Stimulated activated CD8-positive, alpha-beta memory T cell treated with anti-CD3 and anti-CD28 coated beads, Interleukin-7, amount 100 ng/mL, for 24 hours (primary cell): ENCODE measurements around the gene SPPL2B.
"Not testable (repeated sequence)": the region's sequence is repeated elsewhere in the genome, so short reads cannot be mapped to it uniquely, and the experiment has no call there.

Experiments
- DNase-seq: peaks from one replicate; pipeline ENCODE4 v3.0.0-alpha.2; 2020; ENCODE audit warnings: low read depth

Gene SPPL2B, protein sequence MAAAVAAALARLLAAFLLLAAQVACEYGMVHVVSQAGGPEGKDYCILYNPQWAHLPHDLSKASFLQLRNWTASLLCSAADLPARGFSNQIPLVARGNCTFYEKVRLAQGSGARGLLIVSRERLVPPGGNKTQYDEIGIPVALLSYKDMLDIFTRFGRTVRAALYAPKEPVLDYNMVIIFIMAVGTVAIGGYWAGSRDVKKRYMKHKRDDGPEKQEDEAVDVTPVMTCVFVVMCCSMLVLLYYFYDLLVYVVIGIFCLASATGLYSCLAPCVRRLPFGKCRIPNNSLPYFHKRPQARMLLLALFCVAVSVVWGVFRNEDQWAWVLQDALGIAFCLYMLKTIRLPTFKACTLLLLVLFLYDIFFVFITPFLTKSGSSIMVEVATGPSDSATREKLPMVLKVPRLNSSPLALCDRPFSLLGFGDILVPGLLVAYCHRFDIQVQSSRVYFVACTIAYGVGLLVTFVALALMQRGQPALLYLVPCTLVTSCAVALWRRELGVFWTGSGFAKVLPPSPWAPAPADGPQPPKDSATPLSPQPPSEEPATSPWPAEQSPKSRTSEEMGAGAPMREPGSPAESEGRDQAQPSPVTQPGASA

DNA sequence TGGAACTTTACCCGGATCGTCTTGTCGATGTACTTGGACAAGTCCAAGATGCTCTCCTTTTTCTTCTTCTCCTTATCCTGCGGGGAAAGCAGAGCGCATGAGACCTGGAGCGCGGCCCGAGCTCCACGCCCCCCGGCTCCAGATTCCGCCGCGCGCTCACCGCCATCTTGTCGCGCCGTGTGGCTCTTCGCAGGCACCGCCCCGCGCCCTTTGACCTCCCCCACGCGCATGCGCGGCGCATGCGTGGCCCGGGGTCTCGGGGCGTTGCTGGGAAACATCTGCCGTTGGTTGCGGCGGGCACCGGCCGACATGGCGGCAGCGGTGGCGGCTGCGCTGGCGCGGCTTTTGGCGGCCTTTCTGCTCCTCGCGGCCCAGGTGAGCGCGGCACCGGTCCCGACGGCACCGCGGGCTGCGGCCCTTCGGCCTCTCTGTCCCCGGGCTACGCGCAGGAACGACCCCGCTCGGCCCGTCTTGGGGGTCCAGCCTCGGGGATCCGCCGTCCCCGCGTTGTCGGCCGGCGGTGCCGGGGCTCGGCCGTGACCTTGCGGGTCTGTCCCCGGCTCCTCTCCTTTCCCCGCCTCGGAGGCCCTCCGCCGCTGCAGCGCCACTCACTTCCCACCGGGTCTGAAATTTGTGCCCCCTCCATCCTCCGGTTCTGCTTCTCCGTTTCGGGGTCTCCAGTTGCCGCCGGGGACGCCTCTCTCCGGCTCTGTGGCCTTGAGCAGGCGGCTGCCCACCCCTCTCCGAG is at the start of gene SPPL2B, which contains the start of gene LSM7:
TSS of gene SPPL2B (plus strand) at position 284 of the 748 bp plus-strand sequence. CDS start at position 310, 26 bp downstream.
TSS of gene LSM7 (minus strand) at position 186 of the 748 bp plus-strand sequence. CDS start at position 166, 20 bp downstream.
- DNase-seq, result peak; percentile 91

DNA sequence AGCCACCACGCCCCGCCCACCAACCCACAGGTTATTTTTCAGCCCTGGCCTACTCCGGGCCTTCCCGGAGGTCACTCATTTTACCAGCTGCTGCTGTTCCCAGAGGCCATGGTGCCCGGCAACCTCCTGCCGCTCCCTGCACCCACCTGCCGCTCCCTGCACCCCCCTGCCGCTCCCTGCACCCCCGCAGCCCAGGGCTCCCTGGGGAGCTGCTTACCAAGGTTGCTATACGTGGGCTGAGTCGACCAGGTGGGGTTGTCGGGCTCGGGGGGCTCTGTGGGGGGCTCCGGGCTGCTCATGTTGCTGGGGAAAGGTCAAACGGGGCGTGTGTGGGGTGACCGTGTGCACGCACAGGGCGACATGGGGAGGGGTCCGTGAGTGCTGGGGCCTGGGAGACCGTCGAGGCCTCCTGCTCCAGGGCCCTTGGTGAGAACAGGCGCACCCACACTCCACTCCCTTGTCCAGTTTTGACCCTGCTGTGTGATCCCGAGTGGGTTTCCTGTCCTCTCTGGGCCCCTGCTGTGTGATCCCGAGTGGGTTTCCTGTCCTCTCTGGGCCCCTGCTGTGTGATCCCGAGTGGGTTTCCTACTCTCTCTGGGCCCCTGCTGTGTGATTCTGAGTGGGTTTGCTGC is 47.7 kb upstream of the SPPL2B start:
- no peak for DNase-seq

DNA sequence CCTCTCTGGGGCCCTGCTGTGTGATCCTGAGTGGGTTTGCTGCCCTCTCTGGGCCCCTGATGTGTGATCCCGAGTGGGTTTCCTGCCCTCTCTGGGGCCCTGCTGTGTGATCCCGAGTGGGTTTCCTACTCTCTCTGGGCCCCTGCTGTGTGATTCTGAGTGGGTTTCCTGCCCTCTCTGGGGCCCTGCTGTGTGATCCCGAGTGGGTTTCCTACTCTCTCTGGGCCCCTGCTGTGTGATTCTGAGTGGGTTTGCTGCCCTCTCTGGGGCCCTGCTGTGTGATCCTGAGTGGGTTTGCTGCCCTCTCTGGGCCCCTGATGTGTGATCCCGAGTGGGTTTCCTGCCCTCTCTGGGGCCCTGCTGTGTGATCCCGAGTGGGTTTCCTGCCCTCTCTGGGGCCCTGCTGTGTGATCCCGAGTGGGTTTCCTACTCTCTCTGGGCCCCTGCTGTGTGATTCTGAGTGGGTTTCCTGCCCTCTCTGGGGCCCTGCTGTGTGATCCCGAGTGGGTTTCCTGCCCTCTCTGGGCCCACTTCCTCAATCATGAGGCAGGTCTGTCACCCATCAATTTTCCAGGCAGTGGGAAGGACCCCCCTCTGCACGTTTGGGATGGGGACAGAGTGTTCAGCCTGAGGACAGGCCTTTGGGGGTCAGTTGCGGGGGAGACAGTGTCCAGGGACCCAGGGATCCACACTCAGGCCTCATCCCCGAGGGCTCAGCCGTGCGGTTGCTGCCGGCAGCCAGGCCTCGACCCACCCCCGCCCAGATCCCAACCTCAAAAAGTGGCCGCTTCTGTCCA is 47.0 kb upstream of the SPPL2B start:
- not testable (repeated sequence) for DNase-seq

DNA sequence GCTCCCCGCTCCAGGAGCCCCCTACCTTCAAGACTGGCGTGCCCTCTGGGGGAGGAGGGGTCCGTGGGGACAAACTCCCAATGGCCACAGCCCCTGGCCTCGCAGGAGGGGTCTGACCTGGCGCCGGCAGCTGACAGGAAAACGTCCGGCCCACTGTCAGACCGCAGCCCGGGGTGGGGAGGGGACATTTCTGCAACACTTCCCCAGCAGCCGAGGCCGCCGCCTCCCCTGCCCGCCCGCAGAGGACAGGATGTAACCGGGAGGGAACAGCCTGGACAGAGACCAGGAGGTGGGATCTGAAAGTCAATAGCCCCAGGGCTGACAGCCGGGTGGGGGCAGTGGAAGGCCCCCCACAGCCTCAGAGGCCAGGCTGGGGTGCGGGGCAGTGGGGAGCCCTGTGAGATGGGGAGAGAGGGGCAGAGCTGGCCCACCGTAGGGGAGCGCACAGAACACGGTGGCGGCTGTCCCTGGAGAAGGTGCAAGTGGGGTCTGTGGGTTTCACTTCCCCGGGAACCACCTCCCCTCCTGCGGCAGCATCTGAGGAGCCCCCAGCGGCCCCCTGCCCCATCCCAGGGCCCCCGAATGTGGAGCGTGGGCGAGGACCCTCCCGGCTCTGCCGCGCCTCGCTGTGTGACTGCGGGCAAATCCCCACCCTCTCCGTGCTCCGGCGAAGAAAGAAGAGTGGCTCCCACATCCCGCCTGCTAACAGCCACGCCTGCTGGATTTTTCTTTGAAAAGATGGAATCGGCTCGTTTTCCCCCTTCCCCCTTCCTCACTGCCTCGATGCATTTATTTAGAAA is 46.2 kb upstream of the SPPL2B start, which contains the start of gene PEAK3:
TSS of gene PEAK3 (minus strand) at position 114 of the 800 bp plus-strand sequence. CDS start 1,244 bp downstream, outside the sequence.
- DNase-seq, result no peak

DNA sequence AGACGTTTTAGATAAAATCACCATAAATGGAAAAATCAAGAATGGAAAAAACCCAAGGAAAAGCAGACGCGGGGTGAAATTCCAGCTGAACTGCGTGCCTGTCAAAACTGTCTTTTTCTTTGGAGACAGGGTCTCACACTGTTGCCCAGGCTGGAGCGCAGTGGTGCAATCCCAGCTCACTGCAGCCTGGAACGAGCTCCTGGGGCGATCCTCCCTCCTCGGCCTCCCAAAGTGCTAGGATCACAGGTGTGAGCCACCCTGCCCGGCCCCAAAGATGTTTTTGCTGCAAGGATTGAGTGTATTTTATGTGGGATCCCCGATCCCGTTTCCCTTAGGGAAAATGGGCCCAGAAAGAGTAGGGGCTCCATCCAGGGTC is 45.6 kb upstream of the SPPL2B start:
- no peak for DNase-seq

DNA sequence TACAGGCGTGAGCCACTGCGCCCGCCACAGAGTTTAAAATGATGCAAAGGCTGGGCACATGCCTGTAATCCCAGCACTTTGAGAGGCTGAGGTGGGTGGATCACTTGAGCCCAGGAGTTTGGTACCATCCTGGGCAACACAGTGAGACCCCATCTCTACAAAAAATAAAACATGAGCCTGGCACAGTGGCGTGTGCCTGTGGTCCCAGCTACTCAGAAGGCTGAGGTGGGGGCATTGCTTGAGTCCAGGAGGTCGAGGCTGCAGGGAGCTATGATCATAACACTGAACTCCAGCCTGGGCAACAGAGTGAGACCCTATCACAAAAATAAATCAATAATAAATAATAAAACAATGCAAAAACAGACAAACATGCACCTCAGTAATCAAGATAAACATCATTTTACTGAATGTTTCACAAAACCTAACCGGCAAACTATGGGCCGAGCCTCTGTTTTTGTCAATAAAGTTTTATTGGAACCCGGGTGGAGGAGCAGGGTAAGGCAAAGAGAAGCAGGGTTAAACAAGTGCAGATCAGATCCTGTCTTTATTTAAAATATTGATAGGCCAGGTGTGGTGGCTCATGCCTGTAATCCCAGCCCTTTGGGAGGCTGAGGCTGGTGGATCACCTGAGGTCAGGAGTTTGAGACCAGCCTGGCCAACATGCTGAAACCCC is 44.5 kb upstream of the SPPL2B start:
- DNase-seq, result no peak

DNA sequence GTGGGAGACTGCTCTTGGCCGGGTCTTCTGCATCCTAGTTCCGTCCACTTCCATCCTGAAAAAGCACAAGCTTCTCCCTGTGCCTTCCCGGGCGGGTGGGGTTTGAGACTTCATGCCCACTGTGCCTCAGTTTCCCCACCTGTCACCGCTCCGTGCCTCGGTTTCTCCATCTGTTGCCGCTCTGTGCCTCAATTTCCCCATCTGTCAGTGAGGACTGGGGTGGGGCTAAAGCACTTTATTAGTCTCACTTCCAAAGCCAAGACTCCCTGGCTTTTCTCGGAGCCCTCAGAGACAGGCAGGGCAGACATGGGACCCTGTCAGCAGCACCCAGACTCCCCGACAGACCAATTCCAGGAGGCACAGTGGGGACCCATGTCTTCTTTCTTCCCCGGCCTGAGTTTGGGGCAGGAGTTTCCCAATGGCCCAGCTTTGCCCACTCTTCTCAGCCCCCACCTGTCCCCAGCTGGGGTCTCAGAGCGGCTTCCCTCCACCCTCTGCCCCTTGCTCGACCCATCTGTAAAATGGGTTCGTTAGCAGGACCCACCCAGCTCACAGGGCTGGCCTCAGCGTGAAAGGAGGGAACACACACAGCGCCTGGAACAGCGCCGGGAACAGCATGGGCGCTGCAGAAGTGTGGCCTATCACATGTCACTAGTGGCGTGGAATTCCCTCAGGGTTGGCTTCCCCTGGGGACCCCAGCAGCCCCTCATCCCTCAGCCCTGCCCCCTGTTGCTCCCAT is 41.9 kb upstream of the SPPL2B start:
- no peak for DNase-seq

DNA sequence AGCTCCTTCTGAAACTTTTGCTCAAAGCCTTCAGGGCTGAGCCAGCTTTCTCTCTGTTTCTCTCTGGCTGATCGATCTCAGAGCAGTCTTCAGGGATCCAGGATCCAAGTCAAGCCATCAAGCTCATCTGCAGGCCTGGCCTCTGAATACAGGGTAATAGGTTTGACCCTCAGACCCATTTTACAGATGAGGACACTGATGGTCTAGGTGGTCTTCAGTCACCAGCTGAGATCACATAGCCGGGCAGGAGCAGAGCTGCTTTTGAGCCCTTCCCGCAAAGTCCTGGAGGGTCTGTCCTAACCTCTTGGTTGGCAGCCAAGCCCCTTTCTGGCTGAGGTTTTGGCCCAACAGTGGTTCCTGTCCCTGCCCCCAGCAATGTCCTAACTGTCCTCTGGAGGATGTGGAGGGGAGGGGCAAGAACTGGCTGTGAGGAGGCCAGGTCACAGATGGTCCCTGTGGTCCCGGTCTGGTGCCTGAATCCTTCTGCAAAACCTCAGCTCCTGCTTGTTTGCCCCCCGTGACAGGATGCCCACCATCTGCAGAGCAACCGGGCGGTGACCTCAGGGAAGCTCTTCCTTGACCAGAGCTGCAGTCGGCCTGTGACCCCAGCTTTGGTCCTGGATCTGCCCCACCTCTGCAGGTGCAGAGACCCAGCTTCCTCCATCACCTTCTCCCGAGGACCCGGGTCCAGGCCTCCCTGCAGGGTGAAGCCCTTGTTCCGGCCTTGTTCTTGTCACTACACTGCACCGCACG is 40.7 kb upstream of the SPPL2B start:
- DNase-seq, result no peak

DNA sequence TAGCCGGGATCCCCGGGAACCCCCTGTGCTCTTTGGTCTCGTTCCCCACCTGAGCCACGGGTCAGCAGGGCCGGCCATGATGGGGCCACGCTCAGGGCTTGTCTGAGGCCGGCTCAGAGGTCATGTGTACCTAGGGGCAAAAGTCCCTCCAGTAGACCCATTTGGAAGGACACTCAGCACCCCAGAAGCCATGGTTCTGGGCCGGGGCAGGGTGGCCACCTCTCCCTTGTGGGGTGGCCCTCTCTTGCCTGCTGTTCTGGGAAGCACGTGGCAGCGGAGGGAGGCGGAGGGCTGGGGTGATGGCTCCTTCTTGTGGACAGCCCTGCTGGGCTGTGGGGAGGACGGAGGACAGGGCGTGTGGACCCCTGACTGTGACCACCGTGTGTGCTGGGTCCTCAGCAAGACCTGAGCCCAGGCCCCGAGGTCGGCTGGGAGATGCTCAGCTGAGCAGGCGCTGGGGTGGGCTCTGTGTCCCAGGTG is 40.1 kb upstream of the SPPL2B start:
- no peak for DNase-seq

DNA sequence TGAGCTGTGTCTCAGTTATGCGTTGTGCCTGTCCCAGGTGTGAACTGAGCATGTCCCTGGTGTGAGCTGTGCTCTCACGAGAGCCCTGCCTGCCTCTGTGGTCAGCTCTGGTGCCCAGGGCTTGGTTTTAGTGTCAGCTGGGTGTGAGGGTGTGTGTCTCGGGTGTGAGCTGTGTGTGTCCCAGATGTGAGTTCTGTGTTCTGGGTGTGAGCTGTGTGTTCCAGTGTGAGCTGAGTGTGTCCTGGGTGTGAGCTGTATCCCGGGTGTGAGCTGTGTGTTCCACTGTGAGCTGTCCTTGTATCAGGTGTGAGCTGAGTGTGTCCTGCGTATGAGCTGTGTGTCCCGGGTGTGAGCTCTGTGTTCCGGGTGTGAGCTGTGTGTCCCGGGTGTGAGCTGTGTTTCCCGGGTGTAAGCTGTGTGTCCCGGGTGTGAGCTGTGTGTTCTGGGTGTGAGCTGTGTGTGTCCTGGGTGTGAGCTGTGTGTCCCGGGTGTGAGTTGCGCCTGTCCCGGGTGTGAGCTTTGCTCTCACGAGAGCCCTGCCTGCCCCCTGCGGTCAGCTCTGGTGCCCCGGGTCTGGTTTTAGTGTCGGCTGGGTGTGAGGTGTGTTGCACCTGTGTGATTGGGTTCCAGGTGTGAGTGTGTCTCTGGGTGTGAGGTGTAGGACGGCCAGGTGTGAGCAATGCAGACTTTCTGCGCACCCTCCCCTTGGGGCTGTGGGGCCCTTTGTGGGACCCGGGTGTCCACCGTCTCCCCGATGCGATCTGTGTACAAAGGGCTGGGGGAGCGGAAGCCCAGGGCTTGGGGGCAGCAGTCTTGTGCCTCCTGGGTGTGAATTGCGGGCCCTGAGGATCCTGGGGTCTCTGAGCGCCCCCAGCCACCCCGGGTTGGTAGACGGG is 39.4 kb upstream of the SPPL2B start:
- no peak for DNase-seq

DNA sequence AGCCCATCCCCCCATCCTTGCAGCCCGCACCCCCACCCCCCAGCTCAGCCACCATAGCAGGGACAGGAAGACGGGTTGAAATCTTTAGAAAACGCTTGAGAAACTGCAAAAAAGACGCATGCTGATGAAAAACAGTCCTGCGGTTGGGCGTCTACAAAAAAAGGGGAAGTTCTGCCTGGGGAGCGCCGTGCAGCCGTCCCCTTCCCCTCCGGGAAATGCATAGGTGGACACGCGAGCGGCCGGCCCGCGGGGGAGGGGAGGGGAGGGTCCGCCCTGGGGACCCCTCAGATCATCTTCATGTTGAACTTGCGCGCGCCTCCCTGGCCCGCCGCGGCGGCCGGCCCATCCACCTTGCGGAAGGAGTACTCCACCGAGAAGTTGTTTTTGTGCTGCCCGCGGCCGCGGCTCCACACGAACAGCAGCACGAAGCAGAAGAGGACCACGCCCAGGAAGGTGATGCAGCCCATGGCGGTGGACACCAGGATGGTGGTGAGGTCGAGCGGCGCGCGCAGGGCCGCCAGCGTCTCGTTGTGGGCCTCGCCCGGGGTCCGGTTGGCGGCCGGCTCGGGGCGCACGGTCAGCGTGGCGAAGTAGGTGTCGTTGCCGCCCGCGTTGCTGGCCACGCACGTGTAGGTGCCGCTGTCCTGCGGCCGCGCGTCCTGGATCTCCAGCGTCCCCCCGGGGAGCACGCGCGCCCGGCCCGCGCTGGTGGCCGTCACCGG is 38.6 kb upstream of the SPPL2B start:
- no peak for DNase-seq

DNA sequence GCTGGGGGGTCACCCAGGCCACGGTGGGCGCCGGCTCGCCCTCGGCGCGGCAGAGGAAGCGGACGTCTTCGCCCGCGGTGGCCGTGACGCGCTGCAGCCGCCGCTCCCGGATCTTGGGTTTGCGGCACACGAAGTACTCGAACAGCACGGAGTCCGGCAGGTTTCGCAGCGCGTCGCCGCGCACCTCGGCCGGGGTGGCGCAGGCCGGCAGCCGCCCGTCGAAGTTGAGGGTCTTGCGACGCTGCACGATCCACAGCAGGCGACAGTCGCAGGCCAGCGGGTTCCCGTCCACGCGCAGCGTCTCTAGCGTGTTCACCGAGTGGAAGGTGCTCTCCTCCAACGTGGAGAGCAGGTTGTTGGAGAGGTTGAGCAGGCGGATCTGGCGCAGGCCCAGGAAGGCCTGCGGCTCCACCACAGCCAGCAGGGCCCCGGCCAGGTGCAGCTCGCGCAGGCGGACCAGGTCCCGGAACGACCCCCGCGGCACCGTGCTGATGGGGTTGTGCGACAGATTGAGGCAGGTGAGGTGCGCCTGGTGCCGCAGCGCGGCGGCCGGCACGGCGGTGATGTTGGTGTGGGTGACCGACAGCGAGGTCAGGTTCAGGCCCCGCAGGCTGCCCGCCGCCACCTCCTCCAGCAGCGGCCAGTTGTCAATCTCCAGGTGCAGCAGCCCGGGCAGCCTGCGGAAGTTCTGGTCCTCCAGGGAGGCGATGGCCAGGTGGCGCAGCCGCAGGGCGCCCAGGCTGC is 37.9 kb upstream of the SPPL2B start:
- DNase-seq, result no peak

DNA sequence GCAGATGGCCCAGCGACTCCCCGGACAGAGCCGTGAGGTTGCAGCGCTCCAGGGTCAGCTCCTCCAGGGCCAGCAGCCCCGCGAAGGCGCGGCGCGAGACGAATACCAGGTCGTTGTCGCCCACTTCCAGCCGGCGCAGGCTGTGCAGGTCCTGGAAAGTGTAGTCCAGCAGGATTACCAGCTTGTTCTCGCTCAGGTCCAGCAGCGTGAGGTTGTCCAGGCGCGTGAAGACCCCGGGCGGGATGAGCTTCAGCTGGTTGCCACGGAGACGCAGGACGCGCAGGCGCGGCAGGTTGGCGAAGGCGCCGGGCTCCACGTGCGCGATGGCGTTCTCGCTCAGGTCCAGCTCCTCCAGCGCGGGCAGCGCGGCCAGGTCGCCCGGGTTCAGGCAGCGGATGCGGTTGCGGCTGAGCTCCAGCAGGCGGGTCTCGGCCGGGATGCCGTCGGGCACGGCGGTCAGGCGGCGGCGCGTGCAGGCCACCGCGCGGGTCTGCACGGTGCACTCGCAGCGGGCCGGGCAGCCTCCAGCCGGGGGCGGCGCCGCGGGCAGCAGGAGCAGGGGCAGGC is 37.2 kb upstream of the SPPL2B start:
- DNase-seq, result no peak

DNA sequence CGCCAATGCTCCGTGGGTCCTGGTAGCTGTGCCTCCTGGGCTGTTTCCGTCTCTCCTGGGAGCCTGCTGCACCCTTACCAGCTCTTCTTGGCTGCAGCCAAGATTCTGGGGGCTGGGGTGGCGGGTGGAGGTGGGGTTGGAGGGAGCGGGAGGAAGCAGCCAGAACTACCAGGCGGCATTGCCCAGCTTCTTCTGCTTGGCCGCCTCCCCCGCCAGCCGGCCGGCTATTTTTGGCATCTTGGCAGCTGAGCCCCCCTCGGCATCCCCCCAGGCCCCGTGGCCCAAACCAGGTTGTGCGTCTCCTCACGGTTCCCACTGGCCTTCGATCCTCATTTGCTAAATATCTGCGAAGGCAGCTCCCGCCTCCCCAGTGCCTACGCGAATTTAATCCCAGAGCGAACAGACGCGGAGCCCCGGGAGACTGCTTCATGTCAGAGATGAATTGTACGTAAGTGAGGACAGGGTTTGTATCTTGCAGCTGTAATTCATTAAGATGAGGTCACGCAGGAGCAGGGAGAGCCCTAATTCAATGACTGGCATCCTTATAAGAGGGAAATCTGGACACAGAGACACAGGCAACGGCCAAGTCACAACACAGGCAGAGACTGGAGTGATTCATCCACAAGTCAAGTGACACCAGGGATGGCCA is 33.7 kb upstream of the SPPL2B start:
- no peak for DNase-seq

DNA sequence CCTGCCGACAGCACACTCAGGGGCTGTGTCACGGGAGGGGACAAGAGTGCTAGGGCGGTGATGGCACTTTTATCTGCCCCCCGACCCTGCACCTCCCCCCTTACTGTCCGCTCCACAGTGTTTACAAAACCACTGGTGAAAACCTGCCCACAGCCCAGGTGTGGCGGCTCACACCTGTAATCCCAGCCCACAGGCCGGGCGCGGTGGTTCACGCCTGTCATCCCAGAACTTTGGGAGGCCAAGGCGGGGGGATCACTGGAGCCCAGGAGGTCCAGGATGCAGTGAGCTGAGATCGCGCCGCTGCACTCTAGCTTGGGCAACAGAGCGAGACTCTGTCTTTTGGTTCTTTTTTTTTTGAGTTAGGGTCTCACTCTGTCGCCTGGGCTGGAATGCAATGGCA is 32.3 kb upstream of the SPPL2B start:
- DNase-seq, result no peak
